T-helper 17 cell (primary cell): ENCODE data around the gene NDUFA6. TPM values are rescaled to one million over a fixed set of nuclear protein-coding genes. Genes with fewer than 3 reads are reported as not detected.

ENCODE experiments used
- ATAC-seq: fragments of 150-1000 bp; cut with Tn5 transposase; 2 replicates; pipeline ENCODE4 v1.10.0; 2021; ENCODE audit warnings: mild to moderate bottlenecking, moderate library complexity
- DNase-seq, 3 donors: peaks; one replicate each; pipeline versions ENCODE4 v3.0.0 to v3.0.0-alpha.2; 2020 to 2021
- H3K9me3 ChIP-seq: one replicate; pipeline ENCODE4 v1.7.0; 2013; ENCODE audit warnings: low read length, mild to moderate bottlenecking; ENCODE audit not compliant: control insufficient read depth, poor library complexity, severe bottlenecking
- H3K27ac Mint-ChIP-seq: one replicate; pipeline ENCODE4 v1.8.0; 2022; ENCODE audit warnings: mild to moderate bottlenecking, moderate library complexity, mixed read lengths
- H3K27me3 Mint-ChIP-seq: one replicate; pipeline ENCODE4 v1.8.0; 2022; ENCODE audit warnings: mixed read lengths
- H3K36me3 Mint-ChIP-seq: one replicate; pipeline ENCODE4 v1.8.0; 2022; ENCODE audit warnings: low read depth, mixed read lengths
- H3K4me1 Mint-ChIP-seq: one replicate; pipeline ENCODE4 v1.8.0; 2022; ENCODE audit warnings: mild to moderate bottlenecking, mixed read lengths
- H3K4me3 Mint-ChIP-seq: one replicate; pipeline ENCODE4 v1.8.0; 2022; ENCODE audit warnings: mild to moderate bottlenecking, moderate library complexity, mixed read lengths
- total RNA-seq, 4 donors: library from RNA in 2 of 4; stranded (reverse) in 2 of 4; gene quantifications; one replicate each; pipeline ENCODE4 v1.2.3 and lab custom pipeline; 2022 to 2026

Gene NDUFA6
- total RNA-seq, 2 donors from 2014 or later, result 47.6 to 59.1 TPM

GRCh38 chr22:42062506-42063170 is 27.9 kb downstream of the NDUFA6 start:
- peaks cover 8% of the 10 kb centered on the region for H3K36me3 Mint-ChIP-seq
- DNase-seq, result no peak
- H3K4me3 Mint-ChIP-seq, result no peak overlapping the region

GRCh38 chr22:42061041-42061440 is 29.5 kb downstream of the NDUFA6 start:
- Mint-ChIP-seq H3K27me3 (no peaks in the 10 kb centered on the region), H3K27ac (no peak overlapping the region), H3K4me1 (peaks cover 4% of the 10 kb centered on the region), H3K36me3 (peaks cover 8% of the 10 kb centered on the region), H3K4me3 (no peak overlapping the region)
- DNase-seq, result no peak
- ATAC-seq, result no peak
- no peaks in the 10 kb centered on the region for H3K9me3 ChIP-seq

More at GRCh38 chr22:42062506-42063170, 27.9 kb downstream of the NDUFA6 start:
- no peaks in the 10 kb centered on the region for H3K9me3 ChIP-seq
- Mint-ChIP-seq H3K27me3 (no peaks in the 10 kb centered on the region), H3K4me1 (peaks cover 7% of the 10 kb centered on the region), H3K27ac (no peak overlapping the region)
- ATAC-seq, result no peak

- ATAC-seq (no peak), DNase-seq (no peak)
- Mint-ChIP-seq H3K4me1 (peaks cover 4% of the 10 kb centered on the region), H3K4me3 (no peak overlapping the region), H3K27me3 (no peaks in the 10 kb centered on the region), H3K27ac (no peak overlapping the region), H3K36me3 (peaks cover 8% of the 10 kb centered on the region)
- no peaks in the 10 kb centered on the region for H3K9me3 ChIP-seq
Observed at GRCh38 chr22:42060489-42060888, 30.1 kb downstream of the NDUFA6 start.

- no peaks in the 10 kb centered on the region for H3K4me1 Mint-ChIP-seq
- H3K27ac Mint-ChIP-seq, result no peak overlapping the region
- DNase-seq (no peak), ATAC-seq (no peak)
- no peaks in the 10 kb centered on the region for H3K27me3 Mint-ChIP-seq
- peaks cover 4% of the 10 kb centered on the region for H3K36me3 Mint-ChIP-seq
- H3K9me3 ChIP-seq, result no peaks in the 10 kb centered on the region
- H3K4me3 Mint-ChIP-seq, result no peak overlapping the region
Observed at GRCh38 chr22:42056757-42057511, 33.6 kb downstream of the NDUFA6 start.

GRCh38 chr22:42052765-42053164 is 37.8 kb downstream of the NDUFA6 start:
- Mint-ChIP-seq H3K27me3 (no peaks in the 10 kb centered on the region), H3K27ac (no peak overlapping the region), H3K4me3 (no peak overlapping the region), H3K4me1 (no peaks in the 10 kb centered on the region), H3K36me3 (no peaks in the 10 kb centered on the region)
- ATAC-seq (no peak), DNase-seq (no peak)
- no peaks in the 10 kb centered on the region for H3K9me3 ChIP-seq

GRCh38 chr22:42050641-42051180 is 39.9 kb downstream of the NDUFA6 start:
- H3K27me3 Mint-ChIP-seq, result no peaks in the 10 kb centered on the region
- no peak overlapping the region for H3K4me3 Mint-ChIP-seq
- H3K36me3 Mint-ChIP-seq, result no peaks in the 10 kb centered on the region
- ATAC-seq, result no peak
- no peak for DNase-seq
- no peaks in the 10 kb centered on the region for H3K4me1 Mint-ChIP-seq
- peak overlapping the region; percentile 57 for H3K27ac Mint-ChIP-seq
- no peaks in the 10 kb centered on the region for H3K9me3 ChIP-seq

GRCh38 chr22:42041784-42042183 is 48.8 kb downstream of the NDUFA6 start:
- DNase-seq (no peak), ATAC-seq (no peak)
- peaks cover 2% of the 10 kb centered on the region for H3K36me3 Mint-ChIP-seq
- no peaks in the 10 kb centered on the region for H3K9me3 ChIP-seq
- no peak overlapping the region for H3K4me3 Mint-ChIP-seq
- H3K27ac Mint-ChIP-seq, result no peak overlapping the region
- H3K27me3 Mint-ChIP-seq, result no peaks in the 10 kb centered on the region
- H3K4me1 Mint-ChIP-seq, result no peaks in the 10 kb centered on the region

GRCh38 chr22:42039271-42039670 is 51.3 kb downstream of the NDUFA6 start:
- no peaks in the 10 kb centered on the region for H3K36me3 Mint-ChIP-seq
- no peak overlapping the region for H3K4me3 Mint-ChIP-seq
- ATAC-seq (no peak), DNase-seq (no peak)
- no peak overlapping the region for H3K27ac Mint-ChIP-seq
- no peaks in the 10 kb centered on the region for H3K9me3 ChIP-seq
- no peaks in the 10 kb centered on the region for H3K27me3 Mint-ChIP-seq
- no peaks in the 10 kb centered on the region for H3K4me1 Mint-ChIP-seq

Other genes with a start within 250 kb of the NDUFA6 start
- gene SHISA8, start 175.7 kb downstream of the NDUFA6 start, total RNA-seq, result 1 to 10 TPM in 1 of 2 donors, not detected in 1; 1.6 TPM
- 10 to 100 TPM; 10.2 to 23.9 TPM for gene TNFRSF13C, start 164.0 kb downstream of the NDUFA6 start, total RNA-seq
- 10 to 100 TPM; 26.9 to 28.3 TPM for gene CENPM, start 143.6 kb downstream of the NDUFA6 start, total RNA-seq
- gene SEPTIN3, start 121.3 kb downstream of the NDUFA6 start, total RNA-seq, result under 1 TPM in 1 of 2 donors, not detected in 1; 0.42 TPM
- gene WBP2NL, start 92.0 kb downstream of the NDUFA6 start, total RNA-seq, result 1 to 10 TPM in 1 of 2 donors, under 1 TPM in 1; 0.91 to 1.7 TPM
- 10 to 100 TPM in 1 of 2 donors, 1 to 10 TPM in 1; 9.1 to 10.6 TPM for gene NAGA, start 20.0 kb downstream of the NDUFA6 start, total RNA-seq
- gene PHETA2, start 16.5 kb downstream of the NDUFA6 start, total RNA-seq, result 1 to 10 TPM in 1 of 2 donors, under 1 TPM in 1; 0.90 to 2.1 TPM
- 10 to 100 TPM; 43.7 to 96.1 TPM for gene SMDT1, start 11.1 kb downstream of the NDUFA6 start, total RNA-seq
- 1 to 10 TPM; 5.9 to 9.6 TPM for gene CYP2D6, start 40.0 kb upstream of the NDUFA6 start, total RNA-seq
- gene TCF20, start 179.9 kb upstream of the NDUFA6 start, total RNA-seq, result 10 to 100 TPM; 68.7 to 81.9 TPM